SK-N-SH (cell line): ENCODE measurements around the gene HAND2. TPM values are rescaled to one million over a fixed set of nuclear protein-coding genes. Genes with fewer than 3 reads are reported as not detected.

Source experiments
- CTCF ChIA-PET: fragments of 300-600, 350-600 bp; formaldehyde crosslinking; extraction: SDS; loops from one replicate; lab custom pipeline; 2021; lab: Yijun Ruan, JAX
- POLR2A ChIA-PET: fragments of 350-600 bp; sonication (Branson Sonifier 250); formaldehyde crosslinking; extraction: SDS; loops from one replicate; lab custom pipeline; 2020; ENCODE audit warnings: antibody characterized with exemption, inconsistent platforms; lab: Yijun Ruan, JAX
- DNase-seq: peaks from one replicate; pipeline ENCODE4 v3.0.0; 2012
- H2AFZ ChIP-seq: fragments of 200-600 bp; sonication (generic); 2 replicates; pipeline ENCODE4 v1.8.1; 2016; ENCODE audit warnings: antibody characterized with exemption, mild to moderate bottlenecking, low read depth
- H3F3A ChIP-seq: fragments of 200-600 bp; sonication (generic); replicated peaks from 2 replicates; pipeline ENCODE3; 2016; ENCODE audit warnings: antibody characterized with exemption, mild to moderate bottlenecking; ENCODE audit not compliant: insufficient read depth
- H3K27ac ChIP-seq, 2 experiments: fragments of 200-500 bp in 1 of 2; fragments of 200-600 bp in 1 of 2; sonication (Bioruptor generic) in 1 of 2; sonication (generic), shearing (Covaris generic) in 1 of 2; 2 replicates each; pipeline versions ENCODE4 v1.5.1 to v1.6.1; 2014 to 2016; ENCODE audit warnings: low read depth in 2 of 2, inconsistent platforms in 1 of 2, low read length in 1 of 2, mild to moderate bottlenecking in 1 of 2, mixed read lengths in 1 of 2
- H3K27me3 ChIP-seq: fragments of 200-600 bp; sonication (generic), shearing (Covaris generic); 2 replicates; pipeline ENCODE4 v1.6.1; 2016; ENCODE audit warnings: mixed run types; ENCODE audit not compliant: insufficient read depth
- H3K36me3 ChIP-seq, 2 experiments: fragments of 200-500 bp in 1 of 2; fragments of 200-600 bp in 1 of 2; sonication (Bioruptor generic) in 1 of 2; sonication (generic) in 1 of 2; replicated peaks in 1 of 2; 2 replicates each; pipeline versions ENCODE3 to v1.5.1; 2014 to 2016; ENCODE audit warnings: low read length in 1 of 2, mild to moderate bottlenecking in 1 of 2; ENCODE audit not compliant: insufficient read depth in 2 of 2, control insufficient read depth in 1 of 2
- H3K4me1 ChIP-seq, 2 experiments: fragments of 200-500 bp in 1 of 2; fragments of 200-600 bp in 1 of 2; sonication (Bioruptor generic) in 1 of 2; sonication (generic), shearing (Covaris generic) in 1 of 2; 2 replicates each; pipeline versions ENCODE4 v1.5.1 to v1.6.1; 2014 to 2016; ENCODE audit warnings: low read depth in 1 of 2, low read length in 1 of 2, mixed run types in 1 of 2; ENCODE audit not compliant: insufficient read depth in 2 of 2, control insufficient read depth in 1 of 2
- H3K4me2 ChIP-seq: fragments of 200-600 bp; sonication (generic), shearing (Covaris generic); 2 replicates; pipeline ENCODE4 v1.6.1; 2017; ENCODE audit warnings: mixed run types
- H3K4me3 ChIP-seq, 2 experiments: fragments of 200-500 bp in 1 of 2; fragments of 200-600 bp in 1 of 2; sonication (Bioruptor generic) in 1 of 2; sonication (generic), shearing (Covaris generic) in 1 of 2; 2 replicates each; pipeline versions ENCODE4 v1.5.1 to v1.8.1; 2014 to 2016; ENCODE audit warnings: low read depth in 2 of 2, inconsistent platforms in 1 of 2, low read length in 1 of 2, mild to moderate bottlenecking in 1 of 2, mixed read lengths in 1 of 2, moderate library complexity in 1 of 2
- H3K79me2 ChIP-seq: fragments of 200-600 bp; sonication (generic); 2 replicates; pipeline ENCODE4 v1.8.1; 2017; ENCODE audit warnings: mild to moderate bottlenecking; ENCODE audit not compliant: insufficient read depth
- H3K9ac ChIP-seq: fragments of 200-600 bp; sonication (generic); 2 replicates; pipeline ENCODE4 v1.6.1; 2017; ENCODE audit warnings: mixed run types
- H3K9me2 ChIP-seq: fragments of 200-600 bp; sonication (generic); 2 replicates; pipeline ENCODE4 v1.6.1; 2017; ENCODE audit warnings: mixed run types
- H3K9me3 ChIP-seq: fragments of 200-600 bp; sonication (generic); 2 replicates; pipeline ENCODE4 v1.6.1; 2017; ENCODE audit warnings: mixed run types, mild to moderate bottlenecking, moderate library complexity
- H4K20me1 ChIP-seq: fragments of 200-600 bp; sonication (generic); 2 replicates; pipeline ENCODE4 v1.6.1; 2017; ENCODE audit warnings: mild to moderate bottlenecking, mixed run types; ENCODE audit not compliant: insufficient read depth
- CTCF ChIP-seq: fragments of 200-600 bp; sonication (generic); IDR thresholded peaks from 2 replicates; pipeline ENCODE4 v1.6.1; 2017; ENCODE audit warnings: antibody characterized with exemption, mild to moderate bottlenecking, moderate library complexity
- ELF1 ChIP-seq: IDR thresholded peaks from 2 replicates; pipeline ENCODE4 v1.4.0; 2012
- FOXM1 ChIP-seq: IDR thresholded peaks from 2 replicates; pipeline ENCODE4 v1.4.0; 2012; ENCODE audit warnings: low read depth, mild to moderate bottlenecking
- GATA2 ChIP-seq: sonication (generic); formaldehyde crosslinking; IDR thresholded peaks from 2 replicates; pipeline ENCODE4 v1.5.0; 2020; ENCODE audit warnings: mild to moderate bottlenecking, missing genetic modification reagents
- MAX ChIP-seq: IDR thresholded peaks from 2 replicates; pipeline ENCODE4 v1.4.0; 2012; ENCODE audit warnings: low read depth
- MEF2A ChIP-seq: IDR thresholded peaks from 2 replicates; pipeline ENCODE4 v1.4.0; 2012; ENCODE audit warnings: low read depth, borderline replicate concordance
- MXI1 ChIP-seq: IDR thresholded peaks from 2 replicates; pipeline ENCODE4 v1.6.1; 2012; ENCODE audit warnings: mild to moderate bottlenecking, low read depth, low read length, improper control_type of control experiment
- NFIC ChIP-seq: IDR thresholded peaks from 2 replicates; pipeline ENCODE4 v1.4.0; 2012; ENCODE audit warnings: borderline replicate concordance
- PBX3 ChIP-seq: IDR thresholded peaks from 2 replicates; pipeline ENCODE4; 2012
- POLR2AphosphoS5 ChIP-seq: IDR thresholded peaks from 2 replicates; pipeline ENCODE4 v1.6.1; 2012; ENCODE audit warnings: low read depth, low read length
- RAD21 ChIP-seq: IDR thresholded peaks from 2 replicates; pipeline ENCODE4 v1.6.1; 2012; ENCODE audit warnings: mild to moderate bottlenecking, low read length
- RCOR1 ChIP-seq: fragments of 150-350 bp; IDR thresholded peaks from 2 replicates; pipeline ENCODE4 v1.6.1; 2017; ENCODE audit warnings: antibody characterized with exemption, low read length
- SIN3A ChIP-seq: IDR thresholded peaks from 2 replicates; pipeline ENCODE4 v1.6.1; 2012; ENCODE audit warnings: low read depth, mild to moderate bottlenecking, low read length, moderate library complexity, borderline replicate concordance
- SMC3 ChIP-seq: IDR thresholded peaks from 2 replicates; pipeline ENCODE4 v1.6.1; 2012; ENCODE audit warnings: low read depth, low read length, improper control_type of control experiment
- TCF12 ChIP-seq: IDR thresholded peaks from 2 replicates; pipeline ENCODE4 v1.4.0; 2012
- TEAD4 ChIP-seq: IDR thresholded peaks from 2 replicates; pipeline ENCODE4 v1.4.0; 2012; ENCODE audit warnings: mild to moderate bottlenecking, borderline replicate concordance; ENCODE audit not compliant: insufficient read depth
- YY1 ChIP-seq: IDR thresholded peaks from 2 replicates; pipeline ENCODE4 v1.4.0; 2012; ENCODE audit warnings: low read depth, mild to moderate bottlenecking
- ZBTB33 ChIP-seq: IDR thresholded peaks from 2 replicates; pipeline ENCODE4 v1.4.0; 2012; ENCODE audit warnings: low read depth, borderline replicate concordance
- WGBS: methylation state at CpG from one replicate; pipeline ENCODE4 v1.1.6; 2017; ENCODE audit warnings: low lambda C conversion rate; 5-methylcytosine and 5-hydroxymethylcytosine counted together
- polyA plus RNA-seq, 3 experiments: library from polyadenylated mRNA; depleted of rRNA; stranded (reverse); fragments of >200 nt; gene quantifications; 2 replicates each; pipeline ENCODE4 v1.2.3, GENCODE V29; 2012

HAND2 gene
- polyA plus RNA-seq, 1 of the 3 experiments (the other 2 are of a cell fraction) = 106 TPM

- no peak for TF ChIP-seq MAX
- TF ChIP-seq YY1 = no peak
- TF ChIP-seq TEAD4 = no peak
- TF ChIP-seq FOXM1 = 0 out of 2 replicates have a peak, but pooled peaks have one; percentile 17
- TF ChIP-seq POLR2AphosphoS5 = peak; percentile 59; the same call in 1 of the 2 replicates
- peak overlapping the region; percentile 50 to 58 for H3K4me3 ChIP-seq
- H3K9me3 ChIP-seq = no peaks in the 10 kb centered on the region
- H3K27me3 ChIP-seq = no peaks in the 10 kb centered on the region
- H3K4me1 ChIP-seq = peaks cover 24 to 40% of the 10 kb centered on the region in 2 experiments
- peak; percentile 51 for DNase-seq
- 42% methylated on average over 14 of the region's 24 CpGs for WGBS
- H3K79me2 ChIP-seq = peaks cover 11% of the 10 kb centered on the region; the same call in 1 of the 2 replicates
- no peaks in the 10 kb centered on the region for H4K20me1 ChIP-seq
- POLR2A ChIA-PET = interaction anchor here (0.6 to 8.7 kb wide), 23 partner anchors 10 to 681 kb away, joined by 3 to 142 read pairs (median 7); partner anchors contain the start of genes HAND2 and SAP30
- peaks cover 33% of the 10 kb centered on the region for H3F3A ChIP-seq
- peak overlapping the region; percentile 72 for H3K9ac ChIP-seq
- CTCF ChIA-PET = interaction anchor here (0.7 to 2.0 kb wide), 8 partner anchors 10 to 217 kb away, joined by 3 to 7 read pairs (median 4); no protein-coding TSS in a partner anchor
- H3K27ac ChIP-seq = peak overlapping the region; percentile 99
- H3K4me2 ChIP-seq = peak overlapping the region; percentile 78
- peak overlapping the region; percentile 52; the same call in 1 of the 2 replicates for H2AFZ ChIP-seq
- H3K36me3 ChIP-seq = no peaks in the 10 kb centered on the region
- H3K9me2 ChIP-seq = no peaks in the 10 kb centered on the region
Observed at GRCh38 chr4:173517781-173518424, 12.1 kb downstream of the HAND2 start.

GRCh38 chr4:173516621-173517524 lies 13.2 kb downstream of the HAND2 start:
- H3K4me1 ChIP-seq = peaks cover 20 to 45% of the 10 kb centered on the region in 2 experiments
- peak; percentile 70 for DNase-seq
- CTCF ChIA-PET = interaction anchor here (0.9 to 1.8 kb wide), 5 partner anchors 9 to 216 kb away, joined by 3 to 7 read pairs (median 4); no protein-coding TSS in a partner anchor
- peak overlapping the region; percentile 21; the same call in 1 of the 2 replicates for H2AFZ ChIP-seq
- no peaks in the 10 kb centered on the region for H3K27me3 ChIP-seq
- H3K9ac ChIP-seq = peak overlapping the region; percentile 72
- 51% methylated on average over 43 of the region's 48 CpGs for WGBS
- POLR2A ChIA-PET = interaction anchor here (0.5 to 8.7 kb wide), 23 partner anchors 9 to 682 kb away, joined by 3 to 142 read pairs (median 7); partner anchors contain the start of genes HAND2 and SAP30
- H3K4me2 ChIP-seq = peak overlapping the region; percentile 78
- H3K79me2 ChIP-seq = peaks cover 10% of the 10 kb centered on the region; the same call in 1 of the 2 replicates
- peak overlapping the region; percentile 50 to 58 for H3K4me3 ChIP-seq
- H3K36me3 ChIP-seq = peaks cover 0 to 2% of the 10 kb centered on the region in 2 experiments
- H3K9me2 ChIP-seq = no peaks in the 10 kb centered on the region
- peaks cover 38% of the 10 kb centered on the region for H3F3A ChIP-seq
- H4K20me1 ChIP-seq = no peaks in the 10 kb centered on the region
- no peaks in the 10 kb centered on the region for H3K9me3 ChIP-seq
- H3K27ac ChIP-seq = peak overlapping the region; percentile 99
- TF ChIP-seq ELF1 (no peak), FOXM1 (no peak), MXI1 (peak; percentile 5; the same call in 1 of the 2 replicates), MAX (0 out of 2 replicates have a peak, but pooled peaks have one; percentile 34), NFIC (no peak; the same call in 1 of the 2 replicates), RAD21 (0 out of 2 replicates have a peak, but pooled peaks have one; percentile 14), SIN3A (peak; percentile 57; the same call in 1 of the 2 replicates), SMC3 (no peak), MEF2A (no peak), ZBTB33 (no peak), RCOR1 (no peak), CTCF (peak; percentile 29), GATA2 (no peak), PBX3 (peak; percentile 70), TCF12 (peak; percentile 36; the same call in 1 of the 2 replicates)
